T-cell (primary cell): ENCODE results near the gene KPRP. TPM values are rescaled to one million over a fixed set of nuclear protein-coding genes. Genes with fewer than 3 reads are reported as not detected.

ENCODE experiments used
- ATAC-seq, 4 experiments: fragments of 200-7000 bp in 3 of 4; fragments of 150-1000 bp in 1 of 4; cut with Tn5 transposase; replicated peaks in 1 of 4; 1 replicate in 3 of 4; 2 replicates in 1 of 4; pipeline ENCODE4 v1.10.0; 2021; ENCODE audit warnings: moderate library complexity in 3 of 4, mild to moderate bottlenecking in 2 of 4, moderate number of reproducible peaks in 1 of 4
- CTCF ChIA-PET, 2 donors: fragments of 300-600 bp; sonication (Branson Sonifier 250); formaldehyde crosslinking; loops; one replicate each; lab custom pipeline; 2022; ENCODE audit warnings: antibody characterized with exemption in 2 of 2; lab: Charles Lee
- POLR2A ChIA-PET, 2 donors: fragments of 300-600 bp; sonication (Branson Sonifier 250); formaldehyde crosslinking; loops; one replicate each; lab custom pipeline; 2022; ENCODE audit warnings: antibody characterized with exemption in 2 of 2; lab: Charles Lee
- DNase-seq, 35 experiments: peaks; one replicate each; pipeline versions ENCODE4 v3.0.0 to v3.0.0-alpha.2; 2013 to 2023
- H3K27ac ChIP-seq: one replicate; pipeline ENCODE4 v1.5.1; 2013; ENCODE audit warnings: low read length
- H3K27me3 ChIP-seq, 2 experiments: replicated peaks in 1 of 2; 1 replicate in 1 of 2; 2 replicates in 1 of 2; pipeline versions ENCODE4 v1.6.1 to v1.7.0; 2013; ENCODE audit warnings: low read length in 1 of 2, mixed read lengths in 1 of 2; ENCODE audit not compliant: control insufficient read depth in 2 of 2, insufficient read depth in 2 of 2; ENCODE audit errors: extremely low read depth in 1 of 2
- H3K36me3 ChIP-seq, 2 donors: 1 replicate in 1 of 2; 2 replicates in 1 of 2; pipeline versions ENCODE4 v1.6.1 to v1.7.0; 2013; ENCODE audit warnings: low read length in 1 of 2; ENCODE audit not compliant: control insufficient read depth in 2 of 2, insufficient read depth in 1 of 2; ENCODE audit errors: extremely low read depth in 1 of 2
- H3K4me1 ChIP-seq, 2 experiments: 1 replicate in 1 of 2; 2 replicates in 1 of 2; pipeline versions ENCODE4 v1.6.1 to v1.7.0; 2013; ENCODE audit warnings: low read length in 2 of 2, mixed read lengths in 1 of 2; ENCODE audit not compliant: insufficient read depth in 2 of 2, control insufficient read depth in 1 of 2; ENCODE audit errors: extremely low read depth in 1 of 2
- H3K4me3 ChIP-seq, 2 donors: 1 replicate in 1 of 2; 2 replicates in 1 of 2; pipeline versions ENCODE4 v1.5.1 to v1.7.0; 2013; ENCODE audit warnings: mild to moderate bottlenecking in 2 of 2, low read length in 1 of 2, moderate library complexity in 1 of 2; ENCODE audit not compliant: control insufficient read depth in 1 of 2; ENCODE audit errors: extremely low read depth in 1 of 2
- H3K9me3 ChIP-seq: 2 replicates; pipeline ENCODE4 v1.7.0; 2013
- H3K27ac Mint-ChIP-seq, 2 donors: one replicate each; pipeline ENCODE4 v1.8.0; 2020 to 2021; ENCODE audit warnings: mild to moderate bottlenecking in 2 of 2, mixed read lengths in 2 of 2
- H3K27me3 Mint-ChIP-seq, 2 donors: one replicate each; pipeline ENCODE4 v1.8.0; 2021 to 2022; ENCODE audit warnings: mixed read lengths in 2 of 2
- H3K36me3 Mint-ChIP-seq: one replicate; pipeline ENCODE4 v1.8.0; 2021; ENCODE audit warnings: mixed read lengths
- H3K4me1 Mint-ChIP-seq, 3 donors: one replicate each; pipeline ENCODE4 v1.8.0; 2020 to 2022; ENCODE audit warnings: mixed read lengths in 3 of 3, mild to moderate bottlenecking in 1 of 3
- H3K4me3 Mint-ChIP-seq, 3 donors: one replicate each; pipeline ENCODE4 v1.8.0; 2020 to 2022; ENCODE audit warnings: mild to moderate bottlenecking in 3 of 3, mixed read lengths in 3 of 3, moderate library complexity in 3 of 3
- H3K9me3 Mint-ChIP-seq, 3 donors: one replicate each; pipeline ENCODE4 v1.8.0; 2020 to 2022; ENCODE audit warnings: mixed read lengths in 3 of 3
- WGBS: methylation state at CpG from one replicate; pipeline ENCODE4 v1.1.5; 2013; ENCODE audit warnings: missing lambda C conversion rate; ENCODE audit not compliant: insufficient coverage; 5-methylcytosine and 5-hydroxymethylcytosine counted together
- total RNA-seq, 35 experiments: library from RNA in 6 of 35; stranded (reverse) in 6 of 35; fragments of 120-200 nt in 1 of 35; gene quantifications; one replicate each; pipeline versions ENCODE4 v1.2.1 to v1.2.4 and lab custom pipeline; 2013 to 2026

The KPRP gene
- total RNA-seq, 5 donors from 2014 or later (not counting 1 experiment from before 2014, with no cell fraction given) = not detected

DNA sequence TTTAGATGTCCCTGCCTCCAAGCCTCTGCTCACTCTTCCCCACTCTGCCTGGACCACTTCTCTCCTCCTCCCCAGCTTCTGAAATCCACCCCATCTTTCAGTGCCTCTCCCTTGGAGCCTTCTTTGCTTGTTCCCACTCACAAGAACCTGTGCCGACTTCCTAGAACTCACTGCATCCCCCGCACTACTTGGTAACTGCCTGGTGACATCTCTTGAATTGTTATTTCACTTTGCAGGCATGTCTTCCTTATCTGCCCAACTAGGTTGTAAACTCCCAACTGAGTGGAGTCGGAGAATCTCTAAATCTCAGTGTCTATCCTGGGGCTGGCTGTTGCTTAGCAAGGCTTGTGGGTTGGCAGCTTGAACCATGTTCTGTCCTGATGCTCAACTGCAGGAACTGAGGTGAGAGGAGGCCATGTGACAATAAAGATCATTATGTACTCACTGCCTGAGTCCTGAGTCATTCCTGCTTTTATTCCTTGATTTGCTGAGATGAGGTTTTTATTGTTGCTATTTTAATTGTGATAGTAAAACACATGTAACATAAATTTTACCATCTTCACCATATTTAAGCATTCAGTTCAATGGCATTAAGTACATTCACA is 3.9 kb downstream of the KPRP start:
- H3K4me3 Mint-ChIP-seq = no peak overlapping the region
- POLR2A ChIA-PET = no interaction called here
- WGBS = 90% methylated on average over 3 of the region's 3 CpGs
- no peak overlapping the region for H3K4me3 ChIP-seq
- H3K9me3 Mint-ChIP-seq = peaks cover 0 to 4% (median 0%) of the 10 kb centered on the region in 3 donors
- H3K9me3 ChIP-seq = no peaks in the 10 kb centered on the region
- no peaks in the 10 kb centered on the region for H3K36me3 Mint-ChIP-seq
- H3K27ac Mint-ChIP-seq = no peak overlapping the region
- DNase-seq (no peak), ATAC-seq (no peak)
- H3K27ac ChIP-seq = no peak overlapping the region
- no peaks in the 10 kb centered on the region for H3K36me3 ChIP-seq
- H3K4me1 ChIP-seq = no peaks in the 10 kb centered on the region
- CTCF ChIA-PET = no interaction called here
- H3K27me3 Mint-ChIP-seq = peaks cover 36 to 37% of the 10 kb centered on the region in 2 donors
- no peaks in the 10 kb centered on the region for H3K4me1 Mint-ChIP-seq
- peaks cover 0 to 18% of the 10 kb centered on the region in 2 experiments for H3K27me3 ChIP-seq

DNA sequence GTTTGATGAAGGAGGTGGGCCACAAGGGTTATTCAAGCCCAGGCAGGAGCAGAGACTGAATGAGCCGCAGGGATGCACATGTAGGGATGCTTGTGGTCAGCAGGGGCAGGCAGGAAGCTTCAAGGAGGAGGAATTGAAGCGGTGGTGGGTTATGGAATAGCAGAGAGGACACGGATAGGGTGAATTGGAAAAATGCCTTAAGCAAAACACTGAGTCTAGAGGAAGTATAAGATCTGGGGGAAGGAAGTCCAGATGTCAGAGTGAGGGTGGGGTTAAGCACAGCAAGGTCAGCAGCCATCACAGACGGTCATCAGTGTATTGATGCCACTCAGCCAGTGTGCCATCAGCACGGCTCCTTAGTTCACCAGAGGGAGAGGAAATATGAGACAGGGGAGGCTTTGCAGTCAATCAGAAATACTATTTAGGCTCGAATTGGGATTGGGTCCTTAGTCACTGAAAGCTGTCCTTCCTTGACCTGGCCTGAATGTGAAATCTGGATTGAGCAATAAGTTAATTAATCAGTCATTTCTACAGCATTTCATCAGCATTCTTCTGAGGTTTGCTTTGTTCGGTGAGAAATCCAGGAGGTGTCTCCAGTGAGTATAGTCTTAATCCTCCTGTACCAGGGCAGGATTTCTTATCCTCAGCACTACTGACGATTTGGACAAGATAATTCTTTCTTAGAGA is 11.2 kb downstream of the KPRP start:
- Mint-ChIP-seq H3K9me3 (peaks cover 0 to 9% (median 3%) of the 10 kb centered on the region in 3 donors), H3K36me3 (no peaks in the 10 kb centered on the region), H3K4me1 (no peaks in the 10 kb centered on the region), H3K4me3 (no peak overlapping the region), H3K27me3 (peaks cover 8 to 17% of the 10 kb centered on the region in 2 donors), H3K27ac (no peak overlapping the region)
- no peak for DNase-seq
- Histone ChIP-seq H3K4me1 (no peaks in the 10 kb centered on the region), H3K9me3 (no peaks in the 10 kb centered on the region), H3K27me3 (peaks cover 0 to 4% of the 10 kb centered on the region in 2 experiments), H3K36me3 (no peaks in the 10 kb centered on the region), H3K27ac (no peak overlapping the region), H3K4me3 (no peak overlapping the region)
- no peak for ATAC-seq
- ChIA-PET CTCF (interaction anchor here in 1 of 2 donors (0.6 kb wide), 1 partner anchor 659 kb away, joined by 3 read pairs; no protein-coding TSS in a partner anchor), POLR2A (no interaction called here)
- WGBS = 56% methylated on average over 4 of the region's 8 CpGs

DNA sequence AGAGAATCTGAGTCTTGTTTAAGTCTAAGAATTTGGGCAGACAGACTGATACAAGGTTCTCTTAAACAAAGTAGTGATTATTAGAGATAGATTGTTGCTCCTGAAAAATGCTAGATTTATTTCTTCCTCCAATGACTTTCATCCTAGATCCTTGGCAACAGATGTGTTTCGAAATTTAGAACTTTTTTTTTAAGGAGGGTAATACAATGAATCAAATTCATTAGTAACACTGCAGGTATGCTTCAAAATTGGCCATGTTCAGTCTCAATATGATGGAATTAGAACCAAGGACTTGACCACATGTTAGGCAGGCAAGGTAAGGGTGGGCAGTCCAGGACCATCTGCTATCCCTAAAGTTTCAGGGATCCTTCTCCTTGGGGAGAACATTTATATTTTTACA is 12.6 kb downstream of the KPRP start:
- Histone ChIP-seq H3K36me3 (no peaks in the 10 kb centered on the region), H3K27ac (no peak overlapping the region), H3K4me1 (no peaks in the 10 kb centered on the region), H3K9me3 (no peaks in the 10 kb centered on the region), H3K27me3 (peaks cover 0 to 9% of the 10 kb centered on the region in 2 experiments), H3K4me3 (no peak overlapping the region)
- Mint-ChIP-seq H3K4me3 (no peak overlapping the region), H3K4me1 (no peaks in the 10 kb centered on the region), H3K27me3 (peaks cover 10 to 25% of the 10 kb centered on the region in 2 donors), H3K36me3 (no peaks in the 10 kb centered on the region), H3K27ac (no peak overlapping the region), H3K9me3 (peaks cover 0 to 6% (median 3%) of the 10 kb centered on the region in 3 donors)
- ChIA-PET CTCF (no interaction called here), POLR2A (no interaction called here)
- ATAC-seq (no peak), DNase-seq (no peak)
- no CpG with 5 or more reads among the region's 1 CpG for WGBS

DNA sequence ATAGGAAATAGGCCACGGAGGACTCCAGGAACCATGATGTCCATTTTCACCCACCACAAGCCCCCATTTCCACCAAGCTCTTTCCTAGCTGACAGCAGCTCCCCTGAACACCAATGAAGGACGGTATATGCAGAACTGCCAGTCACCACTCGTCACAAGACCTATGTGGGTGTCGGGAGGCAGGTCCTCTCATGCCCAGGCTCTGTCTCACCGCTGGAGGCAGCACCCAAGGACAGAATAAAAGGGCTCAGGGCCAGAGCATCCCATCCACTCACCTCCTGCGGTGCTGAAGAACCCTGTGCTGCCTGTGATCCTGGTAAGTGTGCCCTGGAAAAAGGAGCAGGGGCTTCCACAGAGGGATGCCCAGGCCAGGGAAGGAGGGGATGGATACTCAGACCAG is 17.1 kb downstream of the KPRP start, which contains the start of gene LCE1F:
TSS of gene LCE1F (plus strand) at position 266 of the 400 bp plus-strand sequence. CDS start 1,232 bp downstream, outside the sequence.
- H3K4me3 ChIP-seq = no peak within 1 kb of the TSS
- ATAC-seq = no peak
- POLR2A ChIA-PET = no interaction called here

DNA sequence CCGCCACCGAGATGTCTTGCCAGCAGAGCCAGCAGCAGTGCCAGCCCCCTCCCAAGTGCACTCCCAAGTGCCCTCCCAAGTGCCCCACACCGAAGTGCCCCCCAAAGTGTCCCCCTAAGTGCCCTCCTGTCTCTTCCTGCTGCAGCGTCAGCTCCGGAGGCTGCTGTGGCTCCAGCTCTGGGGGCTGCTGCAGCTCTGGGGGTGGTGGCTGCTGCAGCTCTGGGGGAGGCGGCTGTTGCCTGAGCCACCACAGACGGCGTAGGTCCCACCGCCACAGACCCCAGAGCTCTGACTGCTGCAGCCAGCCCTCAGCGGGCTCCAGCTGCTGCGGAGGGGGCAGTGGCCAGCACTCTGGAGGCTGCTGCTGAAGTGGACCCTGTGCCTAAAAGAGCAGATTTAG is 18.5 kb downstream of the KPRP start:
- H3K4me1 Mint-ChIP-seq = no peaks in the 10 kb centered on the region
- Histone ChIP-seq H3K4me1 (no peaks in the 10 kb centered on the region), H3K4me3 (no peak overlapping the region), H3K27ac (no peak overlapping the region), H3K36me3 (no peaks in the 10 kb centered on the region), H3K9me3 (no peaks in the 10 kb centered on the region), H3K27me3 (peaks cover 0 to 20% of the 10 kb centered on the region in 2 experiments)
- CTCF ChIA-PET = no interaction called here
- H3K27ac Mint-ChIP-seq = no peak overlapping the region
- no peak for DNase-seq
- no peak for ATAC-seq
- H3K4me3 Mint-ChIP-seq = no peak overlapping the region
- POLR2A ChIA-PET = no interaction called here
- H3K27me3 Mint-ChIP-seq = peaks cover 19 to 38% of the 10 kb centered on the region in 2 donors
- no peaks in the 10 kb centered on the region for H3K36me3 Mint-ChIP-seq
- WGBS = 78% methylated on average over 9 of the region's 11 CpGs
- peaks cover 0 to 5% (median 3%) of the 10 kb centered on the region in 3 donors for H3K9me3 Mint-ChIP-seq

More for the DNA sequence above, 17.1 kb downstream of the KPRP start, which contains the start of gene LCE1F:
- DNase-seq = no peak
- Mint-ChIP-seq H3K27me3 (peaks cover 17 to 35% of the 10 kb centered on the region in 2 donors), H3K9me3 (peaks cover 0 to 5% (median 3%) of the 10 kb centered on the region in 3 donors), H3K27ac (no peak within 1 kb of the TSS), H3K4me3 (no peak within 1 kb of the TSS), H3K4me1 (no peaks in the 10 kb centered on the region), H3K36me3 (no peaks in the 10 kb centered on the region)
- Histone ChIP-seq H3K36me3 (no peaks in the 10 kb centered on the region), H3K4me1 (no peaks in the 10 kb centered on the region), H3K27me3 (peaks cover 0 to 20% of the 10 kb centered on the region in 2 experiments), H3K9me3 (no peaks in the 10 kb centered on the region), H3K27ac (no peak within 1 kb of the TSS)
- WGBS = 67% methylated on average over 4 of the region's 6 CpGs
- CTCF ChIA-PET = no interaction called here

DNA sequence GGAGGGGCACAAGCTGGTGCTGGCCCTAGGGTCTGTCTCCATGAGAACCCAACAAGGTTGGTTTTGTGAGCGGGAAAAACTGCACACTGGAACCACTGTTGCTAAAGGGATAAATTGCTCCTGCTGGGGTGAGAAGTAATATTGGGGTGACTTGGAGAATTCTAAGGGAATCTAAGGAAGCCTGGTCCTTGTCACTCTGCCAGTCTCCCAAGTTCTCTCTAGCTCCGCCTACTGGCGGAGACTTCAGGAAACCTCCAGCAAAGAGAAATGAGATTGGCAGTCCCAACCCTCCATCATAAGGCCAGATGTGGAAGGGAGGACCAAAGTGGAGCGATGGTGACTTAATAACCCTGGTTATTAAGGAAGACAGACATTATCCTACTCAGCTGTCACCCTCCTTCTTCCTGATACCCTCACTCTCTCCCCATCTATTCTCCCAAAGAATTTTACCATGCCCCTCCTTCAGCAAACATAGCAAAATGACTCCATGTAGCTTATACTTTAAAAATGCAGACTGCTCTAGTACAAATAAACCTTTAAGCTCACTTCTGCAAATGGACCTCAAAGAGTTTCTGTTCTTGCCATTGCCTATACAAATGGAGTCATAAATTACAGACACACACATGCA is 19.8 kb downstream of the KPRP start:
- no peaks in the 10 kb centered on the region for H3K9me3 Mint-ChIP-seq
- H3K27ac Mint-ChIP-seq = no peak overlapping the region
- H3K27me3 ChIP-seq = peaks cover 0 to 24% of the 10 kb centered on the region in 2 experiments
- no peaks in the 10 kb centered on the region for H3K36me3 Mint-ChIP-seq
- H3K4me3 Mint-ChIP-seq = no peak overlapping the region
- no peaks in the 10 kb centered on the region for H3K4me1 ChIP-seq
- H3K27ac ChIP-seq = no peak overlapping the region
- CTCF ChIA-PET = no interaction called here
- 50% methylated on average over 1 of the region's 4 CpGs for WGBS
- H3K4me3 ChIP-seq = no peak overlapping the region
- H3K4me1 Mint-ChIP-seq = no peaks in the 10 kb centered on the region
- POLR2A ChIA-PET = no interaction called here
- peaks cover 25 to 38% of the 10 kb centered on the region in 2 donors for H3K27me3 Mint-ChIP-seq
- ATAC-seq (no peak), DNase-seq (no peak)
- H3K9me3 ChIP-seq = no peaks in the 10 kb centered on the region
- H3K36me3 ChIP-seq = no peaks in the 10 kb centered on the region
